CD4-positive, alpha-beta T cell treated with Interleukin-6 at 100 ng/mL for 8 hours (primary cell): Measurements from ENCODE around the gene CASP8AP2.
"Not testable (repeated sequence)": the region's sequence is repeated elsewhere in the genome, so short reads cannot be mapped to it uniquely, and the experiment has no call there.

Experiments
- DNase-seq: peaks from one replicate; pipeline ENCODE4 v3.0.0-alpha.2; 2020; ENCODE audit warnings: mixed read lengths, low spot score

CASP8AP2 gene

GRCh38 chr6:89829472-89830169 is at the start of gene CASP8AP2:
TSS of gene CASP8AP2 (plus strand) at chr6:89829880.
- peak; percentile 97 for DNase-seq

GRCh38 chr6:89781070-89782034 is 48.3 kb upstream of the CASP8AP2 start:
- no peak for DNase-seq

GRCh38 chr6:89782222-89782621 is 47.5 kb upstream of the CASP8AP2 start:
- DNase-seq: no peak

- not testable (repeated sequence) for DNase-seq
Observed at GRCh38 chr6:89783293-89783692, 46.4 kb upstream of the CASP8AP2 start.

GRCh38 chr6:89784838-89785237 is 44.8 kb upstream of the CASP8AP2 start:
- no peak for DNase-seq

GRCh38 chr6:89786970-89787369 is 42.7 kb upstream of the CASP8AP2 start:
- no peak for DNase-seq

GRCh38 chr6:89787660-89788328 is 41.9 kb upstream of the CASP8AP2 start:
- DNase-seq: no peak

- DNase-seq: no peak
Observed at GRCh38 chr6:89789980-89790379, 39.7 kb upstream of the CASP8AP2 start.

- DNase-seq: no peak
Observed at GRCh38 chr6:89790403-89790802, 39.3 kb upstream of the CASP8AP2 start.

- no peak for DNase-seq
Observed at GRCh38 chr6:89792881-89793280, 36.8 kb upstream of the CASP8AP2 start.

GRCh38 chr6:89793586-89793985 is 36.1 kb upstream of the CASP8AP2 start:
- DNase-seq: no peak

GRCh38 chr6:89794324-89794723 is 35.4 kb upstream of the CASP8AP2 start:
- DNase-seq: peak; percentile 34

GRCh38 chr6:89797317-89797716 is 32.4 kb upstream of the CASP8AP2 start:
- DNase-seq: no peak

- DNase-seq: no peak
Observed at GRCh38 chr6:89799096-89799495, 30.6 kb upstream of the CASP8AP2 start.

- DNase-seq: no peak
Observed at GRCh38 chr6:89799756-89800155, 29.9 kb upstream of the CASP8AP2 start.

GRCh38 chr6:89803271-89803670 is 26.4 kb upstream of the CASP8AP2 start:
- no peak for DNase-seq

- no peak for DNase-seq
Observed at GRCh38 chr6:89805814-89806371, 23.8 kb upstream of the CASP8AP2 start.

- DNase-seq: no peak
Observed at GRCh38 chr6:89807581-89807980, 22.1 kb upstream of the CASP8AP2 start.

- DNase-seq: not testable (repeated sequence)
Observed at GRCh38 chr6:89813422-89813821, 16.3 kb upstream of the CASP8AP2 start.

- DNase-seq: no peak
Observed at GRCh38 chr6:89817481-89817880, 12.2 kb upstream of the CASP8AP2 start.

GRCh38 chr6:89818977-89819335 is 10.7 kb upstream of the CASP8AP2 start:
- no peak for DNase-seq
